ENCODE measurements around the gene DNAH17. TPM values are rescaled to one million over a fixed set of nuclear protein-coding genes. Genes with fewer than 3 reads are reported as not detected.

The DNAH17 gene
- total and polyA plus RNA-seq, 2 of the 8 experiments (the other 6 are each of a cell fraction or from before 2014, with no cell fraction given) = 0.14 to 0.67 TPM

- Histone ChIP-seq H4K20me1 (replicated peaks in 1 of 2; ENCODE audit: control insufficient read depth in 1 of 2, insufficient read depth in 2 of 2, low read length in 2 of 2) (no peaks in the 10 kb centered on the region), H3K23me2 (ENCODE audit: low read depth, low read length) (no peaks in the 10 kb centered on the region), H4K8ac (ENCODE audit: extremely low read depth, insufficient read depth, low read length) (no peak overlapping the region), H3K14ac (ENCODE audit: insufficient read length) (no peak overlapping the region), H3K23ac (ENCODE audit: insufficient read length) (no peak overlapping the region), H3K4me3 (ENCODE audit: extremely low read depth in 1 of 4, insufficient read depth in 2 of 4, low read depth in 3 of 4, low read length in 4 of 4) (no peak overlapping the region), H2AK5ac (ENCODE audit: low read depth, low read length) (no peak overlapping the region), H3K9ac (replicated peaks in 1 of 4; ENCODE audit: extremely low read depth in 1 of 4, low read depth in 3 of 4, low read length in 3 of 4) (no peak overlapping the region), H3K4me1 (replicated peaks in 1 of 4; ENCODE audit: control insufficient read depth in 3 of 4, insufficient read depth in 4 of 4, low read length in 3 of 4) (peaks cover 0 to 6% (median 3%) of the 10 kb centered on the region in 4 experiments; a peak in 4 of 7 replicates), H2BK5ac (ENCODE audit: low read depth, low read length) (no peak overlapping the region), H3K27me3 (replicated peaks in 1 of 4; ENCODE audit: control insufficient read depth in 3 of 4, extremely low read depth in 1 of 4, insufficient read depth in 3 of 4, low read length in 3 of 4) (no peaks in the 10 kb centered on the region), H4K5ac (ENCODE audit: insufficient read length, low read depth, low read length) (no peak overlapping the region), H2BK120ac (replicated peaks; ENCODE audit: low read depth, low read length) (no peak overlapping the region), H2BK15ac (ENCODE audit: low read length) (no peak overlapping the region), H2BK12ac (ENCODE audit: low read depth, low read length) (no peak overlapping the region), H2AFZ (ENCODE audit: low read length) (no peak overlapping the region), H3K4me2 (ENCODE audit: insufficient read depth in 1 of 2, low read depth in 2 of 2, low read length in 2 of 2) (no peak overlapping the region), H2BK20ac (ENCODE audit: low read length) (no peak overlapping the region), H4K91ac (replicated peaks; ENCODE audit: insufficient read length, low read length) (no peak overlapping the region), H3K18ac (ENCODE audit: extremely low read depth, low read length) (no peak overlapping the region), H3K9me3 (ENCODE audit: insufficient read depth in 2 of 2, low read depth in 1 of 2, low read length in 1 of 2) (no peaks in the 10 kb centered on the region), H3K79me2 (ENCODE audit: control insufficient read depth in 1 of 2, insufficient read depth in 2 of 2, low read length in 2 of 2) (no peaks in the 10 kb centered on the region), H3K36me3 (ENCODE audit: control insufficient read depth in 2 of 4, insufficient read depth in 4 of 4, low read length in 3 of 4) (no peaks in the 10 kb centered on the region), H3K4ac (replicated peaks; ENCODE audit: insufficient read length, low read depth, low read length) (no peak overlapping the region), H3K79me1 (ENCODE audit: low read depth, low read length) (no peaks in the 10 kb centered on the region), H3K27ac (ENCODE audit: low read depth, low read length) (no peak overlapping the region), H3K56ac (replicated peaks; ENCODE audit: insufficient read length, low read depth, low read length) (no peak overlapping the region)
- ChIA-PET CTCF (ENCODE audit: partially characterized antibody) (interaction anchor here (0.6 to 1.1 kb wide), 2 partner anchors 72 to 88 kb away, joined by 3 to 4 read pairs; no protein-coding TSS in a partner anchor), POLR2A (ENCODE audit: partially characterized antibody) (no interaction called here)
- WGBS, 2 experiments (ENCODE audit: extremely low coverage in 1 of 2, insufficient coverage in 1 of 2, insufficient read length in 1 of 2, insufficient replicate concordance in 2 of 2, low coverage in 1 of 2, low lambda C conversion rate in 2 of 2, missing lambda C conversion rate in 1 of 2) = 90% methylated on average over 16 of the region's 16 CpGs; no CpG with 5 or more reads in 1 of the 2 experiments
- FAIRE-seq = no peak
- DNase-seq (ENCODE audit: low read depth in 1 of 2, low spot score in 2 of 2) = no peak
- no peak for TF ChIP-seq RBBP5 (IDR thresholded peaks at IDR 0.05; ENCODE audit: borderline replicate concordance, low read depth, low read length)
- TF ChIP-seq BRCA1 (IDR thresholded peaks at IDR 0.05; ENCODE audit: low read depth, low read length) = no peak
- no peak for TF ChIP-seq SP4 (IDR thresholded peaks at IDR 0.05; ENCODE audit: low read length)
- TF ChIP-seq CTCF (IDR thresholded peaks at IDR 0.05; ENCODE audit: control extremely low read depth in 1 of 3, insufficient read depth in 1 of 3, low read depth in 1 of 3, low read length in 3 of 3) = no peak
- TF ChIP-seq TBP (IDR thresholded peaks at IDR 0.05; ENCODE audit: low read depth, low read length) = no peak
- TF ChIP-seq GABPA (IDR thresholded peaks at IDR 0.05; ENCODE audit: borderline replicate concordance, insufficient read depth, low read length) = no peak
- TF ChIP-seq CBX8 (IDR thresholded peaks at IDR 0.05; ENCODE audit: borderline replicate concordance, low read depth, low read length) = no peak
- no peak for TF ChIP-seq TEAD4 (IDR thresholded peaks at IDR 0.05; ENCODE audit: low read depth, low read length)
- TF ChIP-seq RXRA (IDR thresholded peaks at IDR 0.05; ENCODE audit: insufficient read depth, low read depth, low read length) = no peak
- no peak for TF ChIP-seq SIRT6 (IDR thresholded peaks at IDR 0.05; ENCODE audit: low read length)
Observed at GRCh38 chr17:78522031-78522809, 55.0 kb downstream of the DNAH17 start.
